Iris pigment epithelial cell (primary cell): ENCODE data around the gene SPTA1.

Experiments
- DNase-seq: peaks from one replicate; pipeline ENCODE4 v3.0.0-alpha.2; 2011; ENCODE audit warnings: low read depth

The SPTA1 gene

DNA sequence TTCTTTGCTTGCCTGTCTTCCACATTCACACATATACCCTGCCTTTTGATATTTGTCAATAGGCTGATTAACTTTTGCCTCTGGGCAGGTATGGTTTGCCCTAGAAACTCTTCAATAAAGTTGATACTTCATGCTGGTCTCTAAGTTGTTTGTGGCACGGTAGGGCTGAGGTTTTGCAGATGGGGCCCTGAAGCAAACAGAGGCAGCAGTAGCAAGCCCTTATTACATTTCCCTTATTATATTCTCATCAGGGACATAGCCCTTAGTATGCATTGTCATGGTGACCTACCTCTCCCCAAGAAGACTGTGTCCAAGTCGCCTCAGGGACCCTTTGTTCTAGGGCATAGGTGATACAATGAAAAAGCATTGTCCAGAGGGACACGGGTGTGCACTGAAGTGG, 116.0 kb downstream of the SPTA1 start, which contains the start of gene OR6P1:
TSS of gene OR6P1 (minus strand) at position 101 of the 400 bp plus-strand sequence. CDS start 6,976 bp downstream, outside the sequence.
- DNase-seq, result no peak

DNA sequence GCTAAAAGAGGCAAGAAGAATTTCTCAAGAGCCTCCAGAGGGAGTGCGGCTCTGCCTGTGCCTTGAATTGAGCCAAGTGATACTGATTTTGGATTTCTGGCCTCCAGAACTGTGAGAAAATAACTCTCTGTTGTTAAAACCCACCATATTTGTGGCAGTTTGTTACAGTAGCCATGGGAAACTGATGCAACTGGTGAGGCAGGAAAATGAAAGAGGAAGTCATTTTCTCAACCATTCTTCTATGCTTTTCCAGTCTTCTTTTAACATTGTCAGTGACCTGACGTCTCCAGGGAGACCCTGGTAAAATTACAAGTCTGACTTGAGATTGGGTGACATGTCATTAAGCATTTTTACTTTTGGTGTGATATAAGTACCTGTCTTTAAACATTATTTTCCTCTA, 121.9 kb downstream of the SPTA1 start:
- DNase-seq, result no peak

DNA sequence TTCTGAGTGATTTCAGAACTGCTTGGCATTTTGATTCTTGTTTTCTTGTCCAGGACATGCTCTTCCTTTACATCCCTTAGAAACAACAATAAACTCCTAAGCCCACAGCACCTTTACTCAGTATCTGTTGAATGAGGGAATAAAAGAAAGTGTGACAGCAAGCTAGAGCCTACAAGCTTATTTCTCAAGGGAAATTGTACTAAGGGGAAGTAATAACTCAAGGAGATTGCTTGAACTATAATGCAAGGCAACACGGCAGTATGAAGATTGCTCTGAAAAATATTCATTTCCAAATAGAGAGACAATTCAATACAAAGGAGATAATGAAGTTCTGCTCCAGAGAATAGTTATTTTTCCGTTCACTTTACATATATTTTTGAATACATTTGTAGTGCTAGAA, 122.7 kb downstream of the SPTA1 start:
- no peak for DNase-seq
